Raji (cell line): ENCODE measurements around the gene ITGB8.

Experiments used
- POLR2A ChIP-seq: IDR thresholded peaks from 2 replicates; pipeline ENCODE4 v1.6.1; 2011; ENCODE audit warnings: low read depth, low read length, control low read depth; ENCODE audit not compliant: insufficient read depth

ITGB8 gene

DNA sequence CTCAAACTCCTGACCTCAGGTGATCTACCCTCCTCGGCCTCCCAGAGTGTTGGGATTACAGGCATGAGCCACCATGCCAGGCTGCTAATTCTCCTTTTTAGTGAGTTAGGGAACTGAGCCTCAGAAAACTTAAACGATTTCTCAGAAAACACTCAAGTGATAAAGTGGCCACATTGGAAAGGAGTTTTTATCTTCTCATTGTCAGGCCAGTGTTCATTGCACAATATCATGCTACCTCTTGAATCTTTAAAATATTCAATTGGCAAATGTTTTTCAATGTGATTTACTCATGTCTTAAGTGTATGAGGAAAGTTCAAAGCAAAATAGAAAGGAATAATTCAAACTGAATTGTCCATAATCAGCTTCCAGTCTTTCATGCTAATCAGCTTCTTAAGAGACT, 80.7 kb downstream of the ITGB8 start:
- no peak for TF ChIP-seq POLR2A

DNA sequence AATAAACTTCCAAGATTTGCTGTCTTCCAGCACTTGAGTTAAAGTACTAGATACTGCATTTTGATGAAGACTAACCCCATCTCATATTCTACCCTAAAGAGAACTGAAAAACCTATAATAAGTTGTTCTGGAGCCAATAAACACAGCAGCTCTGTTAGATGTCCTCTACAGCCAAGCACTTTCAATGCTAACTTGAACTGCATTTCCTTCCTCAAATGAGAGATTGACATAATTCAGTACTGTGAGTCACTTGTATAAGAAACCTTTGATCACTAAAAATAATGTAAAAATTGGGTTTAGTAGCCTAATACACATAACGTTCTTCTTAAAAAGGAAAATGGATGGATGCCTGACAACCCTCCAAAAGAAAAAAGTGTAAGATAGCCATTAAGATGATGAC, 81.3 kb downstream of the ITGB8 start:
- no peak for TF ChIP-seq POLR2A

DNA sequence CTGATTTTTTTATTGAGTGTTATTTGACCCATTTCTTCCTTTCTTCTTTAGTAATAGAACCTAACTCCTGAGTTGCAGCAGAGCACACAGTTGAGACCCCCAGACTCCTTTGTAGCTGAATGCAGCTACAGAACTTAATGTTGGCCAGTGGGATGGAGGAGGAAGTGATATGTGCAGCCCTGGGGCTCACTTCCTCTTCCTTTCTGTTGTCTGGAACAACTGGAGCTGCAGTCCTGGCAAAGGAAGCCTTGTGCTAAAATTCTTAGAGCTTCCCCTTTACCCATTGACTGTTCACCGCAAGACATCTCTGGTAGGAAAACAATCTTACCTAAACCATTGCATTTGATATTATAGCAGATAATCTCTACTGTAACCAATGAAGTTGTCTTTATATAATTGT, 86.6 kb downstream of the ITGB8 start:
- no peak for TF ChIP-seq POLR2A

DNA sequence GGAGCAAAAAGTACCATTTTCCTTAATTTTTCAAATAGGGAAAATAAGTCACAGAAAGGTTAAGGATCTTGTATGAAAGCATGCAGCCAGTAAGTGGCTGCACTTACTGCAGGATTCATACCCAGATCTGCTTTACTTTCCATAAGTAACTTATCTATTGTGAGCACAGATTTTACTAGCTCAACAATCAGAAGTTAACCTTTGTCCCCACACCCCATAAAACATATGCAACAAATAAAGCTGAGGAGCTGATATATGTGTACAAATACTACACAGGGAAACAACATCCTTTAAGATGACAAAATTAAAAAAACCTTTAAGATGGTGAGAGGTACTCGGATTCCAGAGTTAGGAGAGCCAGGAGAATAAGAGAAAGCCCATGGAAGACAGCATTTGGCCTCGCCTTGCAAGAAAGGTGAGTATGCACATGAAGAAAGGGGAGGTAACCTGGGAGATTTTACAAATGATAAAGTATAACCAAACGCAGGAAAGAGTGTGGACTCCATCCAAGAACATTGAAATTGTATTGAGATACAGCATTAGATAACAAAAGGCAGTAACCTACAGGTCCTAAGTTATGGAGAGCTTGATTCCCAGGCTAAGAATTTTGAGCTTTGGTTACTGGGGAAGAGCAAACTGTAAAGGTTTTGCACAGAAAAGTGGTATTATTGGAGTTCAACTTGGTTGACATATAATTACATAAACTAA, 87.1 kb downstream of the ITGB8 start:
- no peak for TF ChIP-seq POLR2A

DNA sequence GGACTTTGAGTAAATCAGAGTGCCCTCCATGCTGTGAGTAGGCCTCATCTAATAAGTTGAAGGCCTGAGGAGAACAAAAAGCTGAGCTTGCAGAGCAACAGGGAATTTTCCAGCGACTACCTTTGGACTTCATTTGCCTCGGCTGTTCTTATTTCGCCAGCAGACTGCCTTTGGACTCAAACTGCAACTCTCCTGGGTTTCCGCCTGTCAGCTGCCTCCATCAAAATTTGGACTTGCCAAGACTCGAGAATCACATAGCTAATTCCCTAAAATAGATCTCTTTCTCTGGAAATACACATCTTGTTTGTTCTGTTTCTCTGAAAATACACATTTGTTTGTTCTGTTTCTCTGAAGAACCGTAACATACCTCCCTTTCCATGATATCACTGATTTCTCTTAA, 93.8 kb downstream of the ITGB8 start:
- TF ChIP-seq POLR2A = no peak

DNA sequence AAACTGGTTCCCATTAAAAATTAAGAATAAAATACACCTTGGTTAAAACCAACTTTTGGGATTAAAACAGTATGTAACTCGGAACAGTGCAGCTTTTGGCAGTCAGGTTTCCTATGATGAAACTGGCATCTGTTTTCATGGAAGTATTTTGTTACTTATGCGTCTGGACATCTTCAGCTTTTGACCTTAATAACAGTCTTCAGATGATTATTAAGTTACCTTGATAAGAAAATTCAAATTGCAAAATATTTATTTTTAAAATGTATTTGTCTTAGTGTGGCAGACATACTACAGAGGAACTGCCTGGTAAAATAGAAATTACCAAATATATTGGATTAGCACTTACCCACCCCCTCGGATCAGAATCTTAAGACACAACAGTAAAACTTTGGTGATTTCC, 100.0 kb downstream of the ITGB8 start:
- no peak for TF ChIP-seq POLR2A

DNA sequence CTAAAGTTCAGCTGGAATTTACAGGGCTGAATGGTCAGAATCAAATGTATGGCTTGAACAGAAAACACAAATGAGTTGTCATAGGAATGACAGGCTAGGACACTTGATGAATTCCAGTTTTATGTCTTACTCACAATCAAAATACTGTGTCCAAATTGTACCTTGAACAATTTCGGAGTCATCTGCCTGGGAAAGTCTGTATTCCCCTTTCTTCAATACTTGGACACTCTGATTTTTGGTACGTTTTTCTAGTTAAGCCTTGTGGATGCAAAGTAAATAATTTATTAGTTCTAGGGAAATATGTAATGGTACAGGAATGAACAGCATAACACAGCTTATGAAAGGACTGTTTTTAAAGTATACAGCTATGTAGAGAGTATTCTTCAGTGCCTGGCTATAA, 100.4 kb downstream of the ITGB8 start:
- no peak for TF ChIP-seq POLR2A

DNA sequence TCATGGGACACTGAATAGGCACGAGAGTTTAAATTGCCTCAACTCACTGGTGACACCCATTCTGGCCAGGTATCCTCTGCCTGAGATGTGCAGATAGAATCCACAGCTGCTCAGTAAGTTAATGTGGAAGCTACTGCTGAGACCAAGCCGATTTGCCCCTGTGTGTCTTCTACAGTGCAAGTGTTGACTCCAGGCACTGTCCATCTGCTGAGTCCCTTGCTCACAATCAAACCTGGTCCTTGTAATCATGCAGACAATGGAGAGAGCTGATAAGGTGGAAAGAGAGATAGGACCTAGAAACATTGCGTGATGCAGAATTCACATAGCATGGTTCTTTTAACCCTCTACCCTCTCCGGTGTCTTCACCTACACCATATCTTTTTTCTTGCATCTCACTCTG, 101.4 kb downstream of the ITGB8 start:
- no peak for TF ChIP-seq POLR2A

DNA sequence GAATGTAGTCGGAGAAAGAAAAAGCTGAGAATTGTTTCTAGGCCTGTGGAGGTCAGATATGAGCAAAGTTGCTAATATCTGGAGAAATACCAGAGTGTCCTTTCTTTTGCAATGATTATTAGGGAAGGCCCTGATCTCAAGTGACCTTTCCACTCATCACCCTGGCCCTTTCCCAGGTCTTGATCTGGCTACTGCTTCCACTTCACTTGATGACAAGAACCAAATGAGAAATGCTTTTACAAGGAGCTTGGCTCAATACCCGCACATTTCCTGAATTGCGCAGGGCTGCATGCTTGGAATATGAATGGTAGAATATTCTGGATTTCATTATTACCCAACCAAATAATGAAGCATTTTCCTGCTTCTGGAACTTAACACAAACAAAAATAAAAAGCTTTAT, 104.6 kb downstream of the ITGB8 start:
- TF ChIP-seq POLR2A = no peak

DNA sequence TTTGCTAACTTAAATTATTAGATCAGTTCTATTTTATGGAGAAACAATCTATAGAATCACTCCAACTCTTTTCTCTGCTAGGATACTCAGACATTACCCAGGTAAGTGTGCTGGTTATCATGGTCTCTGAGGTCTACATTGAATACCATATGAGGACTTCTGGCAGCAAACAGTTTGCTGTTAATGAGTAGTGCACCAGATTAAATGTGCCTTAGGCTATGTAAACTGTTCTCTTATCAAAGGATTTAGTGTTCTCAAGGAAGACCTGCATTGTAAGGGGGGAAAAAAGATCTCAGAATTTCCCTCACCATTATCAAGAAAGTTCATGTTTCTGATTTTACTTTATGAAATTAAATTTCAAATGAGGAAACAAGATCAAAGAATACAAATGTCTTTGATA, 107.5 kb downstream of the ITGB8 start:
- TF ChIP-seq POLR2A = no peak

DNA sequence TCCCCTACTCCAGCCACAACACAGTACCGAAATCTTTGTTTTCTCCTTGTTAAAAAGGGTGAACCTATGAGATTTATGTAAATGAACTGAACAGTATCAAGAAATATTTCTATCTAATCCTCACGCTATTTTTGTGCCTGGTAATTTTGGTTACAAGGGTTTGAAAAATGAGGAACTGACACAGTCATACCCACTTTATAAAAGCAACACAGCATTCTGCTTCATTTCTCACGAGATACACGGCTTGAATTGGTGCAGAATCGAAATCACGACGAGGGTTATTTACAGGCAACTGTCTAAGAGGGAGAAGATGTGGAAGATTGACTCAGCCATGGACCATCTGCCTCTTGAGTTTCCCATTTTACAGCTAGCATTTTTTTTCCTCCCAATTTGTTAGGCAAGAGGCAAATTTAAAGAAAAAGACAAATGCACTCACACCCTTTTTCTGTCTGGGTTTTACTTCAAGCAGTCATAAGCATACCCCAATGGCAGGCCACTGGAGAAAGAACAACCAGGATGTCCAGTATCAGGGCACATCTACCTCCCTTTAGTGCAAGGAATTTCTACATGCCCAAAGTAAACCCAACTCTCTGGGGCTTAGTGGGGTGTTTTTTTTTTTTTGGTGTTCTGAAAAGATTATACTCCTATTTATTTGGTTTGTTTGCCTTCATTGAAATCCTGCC, 108.1 kb downstream of the ITGB8 start:
- TF ChIP-seq POLR2A = no peak

DNA sequence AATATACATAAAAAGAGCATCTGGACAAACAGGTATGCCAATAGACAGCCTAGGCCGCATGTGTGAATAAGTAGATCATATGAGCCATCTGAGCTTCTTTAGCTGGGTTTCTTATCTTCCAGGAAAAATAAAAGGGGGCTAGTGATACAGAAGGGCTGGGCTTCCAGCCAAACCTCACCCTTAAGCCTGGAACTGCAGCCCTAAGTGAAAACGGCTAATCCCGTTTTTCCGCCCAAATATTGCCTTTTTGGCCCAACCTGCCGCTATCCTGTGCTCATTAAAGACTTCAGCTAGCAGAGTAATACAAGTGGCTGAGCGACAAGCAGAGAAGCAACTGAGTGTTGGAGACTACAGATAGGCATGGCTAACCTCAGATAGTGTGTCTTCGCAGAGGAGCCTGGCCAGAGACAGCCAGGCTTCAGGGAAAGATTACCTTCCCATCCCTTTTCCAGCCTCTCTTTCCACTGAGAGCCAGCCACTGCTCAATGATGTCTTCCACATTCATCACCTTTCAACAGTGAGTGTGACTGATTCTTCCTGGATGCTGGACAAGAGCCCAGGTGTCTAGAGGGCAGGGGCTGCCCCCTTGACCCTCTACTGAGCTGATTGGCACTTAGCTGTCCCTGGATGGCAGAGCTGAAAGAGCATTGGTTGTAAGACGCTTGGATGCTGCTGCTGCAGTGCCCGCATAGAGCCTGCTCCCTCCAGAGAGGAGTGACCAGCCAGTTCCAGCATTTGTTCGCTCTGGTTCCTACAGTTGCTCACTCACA, 108.9 kb downstream of the ITGB8 start:
- TF ChIP-seq POLR2A = no peak

DNA sequence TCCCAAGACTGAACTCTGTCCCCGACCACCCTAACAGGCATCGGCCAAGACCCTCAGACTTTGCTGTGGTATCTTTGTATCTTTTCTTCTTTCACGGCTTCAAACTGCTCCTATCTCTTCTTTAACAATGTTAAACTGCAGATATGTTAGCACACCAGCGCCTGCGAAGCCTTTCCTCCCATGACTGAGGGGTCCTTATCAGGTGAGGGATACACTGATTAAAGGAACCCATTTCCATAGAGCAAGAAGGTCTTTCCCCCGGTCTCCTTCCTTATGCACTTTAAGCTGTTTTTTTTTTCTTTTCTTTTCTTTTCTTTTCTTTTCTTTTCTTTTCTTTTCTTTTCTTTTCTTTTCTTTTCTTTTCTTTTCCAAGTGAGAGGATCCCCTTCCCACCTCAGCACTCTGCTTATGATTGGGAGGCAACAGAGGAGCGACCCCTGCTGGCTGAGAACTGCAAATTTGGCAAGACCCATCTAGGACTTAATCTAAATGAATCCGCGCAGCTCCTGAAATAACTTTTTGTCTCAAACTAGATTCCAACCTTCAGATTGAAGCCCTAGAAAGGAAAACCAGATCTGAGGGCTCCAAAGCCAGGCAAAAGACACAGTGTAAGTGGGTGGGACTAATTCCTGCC, 109.9 kb downstream of the ITGB8 start:
- no peak for TF ChIP-seq POLR2A

DNA sequence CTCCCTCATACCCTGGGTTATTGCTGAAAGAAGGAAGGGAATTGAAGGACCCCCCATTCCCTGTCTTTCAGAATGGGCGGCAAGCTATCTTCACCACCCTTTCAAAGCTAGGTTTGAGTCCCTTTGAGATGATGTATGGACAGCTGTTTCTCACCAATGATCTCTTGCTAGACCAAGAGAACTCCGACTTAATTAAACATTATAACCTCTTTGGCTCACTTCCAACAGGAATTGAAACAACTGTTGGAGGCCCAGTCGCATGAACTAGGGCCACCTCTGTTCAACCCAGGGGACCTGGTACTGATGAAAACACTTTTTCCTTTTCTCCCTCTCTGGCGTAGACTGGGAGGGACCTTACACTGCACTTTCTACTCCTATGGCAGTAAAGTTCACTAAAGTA, 110.6 kb downstream of the ITGB8 start:
- TF ChIP-seq POLR2A = no peak

DNA sequence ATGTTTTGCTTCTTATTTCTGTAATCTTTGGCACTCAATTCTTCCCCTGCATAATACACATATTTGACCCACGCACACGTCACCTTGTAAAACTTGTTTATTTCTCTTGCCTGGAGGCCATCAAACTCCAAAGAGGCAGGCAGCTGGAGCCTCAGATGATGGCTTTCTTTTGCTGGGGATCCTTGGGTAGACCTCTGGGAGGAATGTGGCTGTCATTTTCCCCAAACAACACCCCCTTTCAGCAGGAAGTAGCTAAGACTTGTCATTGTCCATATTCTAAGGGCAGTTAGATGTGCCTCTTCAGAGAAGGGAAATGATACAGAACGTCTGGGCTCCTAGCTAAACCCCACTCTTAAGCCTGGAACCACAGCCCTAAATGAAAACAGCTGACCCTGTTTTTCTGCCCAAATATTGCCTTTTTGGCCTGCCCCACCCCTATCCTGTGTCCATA, 111.3 kb downstream of the ITGB8 start:
- no peak for TF ChIP-seq POLR2A
